WI38 (cell line): ENCODE measurements around the gene ANP32A.

Experiments
- H3K4me3 ChIP-seq: 2 replicates; pipeline ENCODE4 v1.5.1; 2011; ENCODE audit warnings: low read depth, mild to moderate bottlenecking, control low read depth, low read length
- CTCF ChIP-seq: IDR thresholded peaks from 2 replicates; pipeline ENCODE4 v1.5.1; 2012; ENCODE audit warnings: low read depth, mild to moderate bottlenecking, control low read depth, low read length

The ANP32A gene

GRCh38 chr15:68774521-68775235 is 46.0 kb downstream of the ANP32A start:
- no peak overlapping the region for H3K4me3 ChIP-seq
- TF ChIP-seq CTCF: no peak

DNA sequence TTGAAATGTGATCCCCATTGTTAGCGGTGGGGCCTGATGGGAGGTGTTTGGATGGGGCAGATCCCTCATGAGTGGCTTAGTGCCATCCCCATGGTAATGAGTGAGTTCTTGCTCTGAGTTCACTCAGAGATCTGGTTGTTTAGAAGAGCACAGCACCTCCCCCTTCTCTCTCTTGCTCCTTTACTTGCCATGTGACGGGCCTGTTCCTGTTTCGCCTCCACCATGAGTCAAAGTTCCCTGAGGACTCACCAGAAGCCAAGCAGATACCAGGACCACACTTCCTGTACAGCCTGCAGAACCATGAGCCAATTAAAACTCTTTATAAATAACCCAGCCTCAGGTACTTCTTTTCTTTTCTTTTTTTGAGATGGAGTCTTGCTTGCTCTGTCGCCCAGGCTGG is 46.6 kb downstream of the ANP32A start:
- no peak for TF ChIP-seq CTCF
- H3K4me3 ChIP-seq: no peak overlapping the region

GRCh38 chr15:68773036-68773435 is 47.7 kb downstream of the ANP32A start:
- TF ChIP-seq CTCF: no peak
- H3K4me3 ChIP-seq: no peak overlapping the region

- H3K4me3 ChIP-seq: no peak overlapping the region
- TF ChIP-seq CTCF: no peak
Observed at GRCh38 chr15:68770216-68770615, 50.5 kb downstream of the ANP32A start.

DNA sequence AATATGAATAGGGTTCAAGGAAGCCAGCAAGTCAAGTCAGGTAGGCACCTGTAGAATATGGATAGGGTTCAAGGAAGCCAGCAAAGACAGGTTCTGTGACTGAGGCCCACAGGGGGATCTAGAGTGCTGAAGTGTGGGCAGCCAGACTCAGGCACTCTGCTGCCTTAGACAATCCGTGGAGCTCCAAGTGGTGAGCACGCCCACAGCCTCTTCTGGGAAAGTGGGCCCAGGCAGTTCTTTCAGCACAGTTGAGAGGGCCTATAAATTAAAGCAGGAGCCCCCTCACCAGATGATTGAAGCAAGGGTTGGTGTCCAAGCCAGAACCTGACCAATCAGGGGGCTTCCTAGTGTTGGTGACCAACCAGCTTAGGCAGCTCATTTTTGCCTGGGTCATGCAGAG is 51.0 kb downstream of the ANP32A start:
- no peak for TF ChIP-seq CTCF
- no peak overlapping the region for H3K4me3 ChIP-seq

DNA sequence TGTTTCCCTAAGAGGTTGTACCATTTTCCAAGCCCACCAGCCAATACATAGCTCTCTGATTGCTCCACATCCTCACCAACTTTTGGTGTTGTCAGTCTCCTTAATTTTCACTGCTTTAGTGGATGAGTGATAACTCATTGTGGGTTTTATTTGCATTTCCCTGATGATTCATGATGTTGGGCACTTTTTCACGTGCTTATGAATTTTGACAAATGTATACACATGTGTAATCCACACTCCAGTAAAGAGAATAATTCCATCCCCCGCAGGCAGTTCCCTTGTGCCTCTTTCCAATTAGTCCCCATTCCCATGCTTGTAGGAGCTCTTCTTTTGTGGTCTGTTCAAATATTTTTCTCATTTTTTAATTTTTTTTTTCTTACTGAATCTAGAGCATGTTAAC is 52.4 kb downstream of the ANP32A start:
- no peak overlapping the region for H3K4me3 ChIP-seq
- TF ChIP-seq CTCF: no peak

GRCh38 chr15:68767833-68768232 is 52.9 kb downstream of the ANP32A start:
- H3K4me3 ChIP-seq: no peak overlapping the region
- TF ChIP-seq CTCF: no peak
